ENCODE measurements around the gene FGL2.
"Not testable (repeated sequence)": the region's sequence is repeated elsewhere in the genome, so short reads cannot be mapped to it uniquely, and the experiment has no call there.

FGL2 gene

DNA sequence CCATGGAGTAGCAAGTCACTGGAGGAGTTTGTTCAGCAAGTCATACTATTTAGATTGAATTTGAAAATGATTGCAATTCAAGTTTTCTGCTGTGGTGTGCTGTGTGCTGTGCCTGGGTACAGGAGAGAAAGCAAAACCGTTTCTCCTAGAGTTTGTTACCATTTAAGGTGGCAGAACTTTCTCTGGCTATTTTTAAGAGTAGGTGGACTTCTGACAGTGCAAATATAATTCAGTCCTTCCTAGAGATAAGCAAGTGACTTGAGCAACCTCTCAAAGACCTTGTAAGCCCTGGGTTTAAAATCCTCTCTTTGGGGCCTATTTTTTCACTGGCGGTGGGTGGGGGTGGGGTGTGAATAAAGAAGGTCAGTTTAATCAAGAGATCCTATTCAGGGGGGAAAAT is 42.9 kb upstream of the FGL2 start:
- no peak for DNase-seq (ENCODE audit: low spot score)
- TF ChIP-seq, protein P1, sequence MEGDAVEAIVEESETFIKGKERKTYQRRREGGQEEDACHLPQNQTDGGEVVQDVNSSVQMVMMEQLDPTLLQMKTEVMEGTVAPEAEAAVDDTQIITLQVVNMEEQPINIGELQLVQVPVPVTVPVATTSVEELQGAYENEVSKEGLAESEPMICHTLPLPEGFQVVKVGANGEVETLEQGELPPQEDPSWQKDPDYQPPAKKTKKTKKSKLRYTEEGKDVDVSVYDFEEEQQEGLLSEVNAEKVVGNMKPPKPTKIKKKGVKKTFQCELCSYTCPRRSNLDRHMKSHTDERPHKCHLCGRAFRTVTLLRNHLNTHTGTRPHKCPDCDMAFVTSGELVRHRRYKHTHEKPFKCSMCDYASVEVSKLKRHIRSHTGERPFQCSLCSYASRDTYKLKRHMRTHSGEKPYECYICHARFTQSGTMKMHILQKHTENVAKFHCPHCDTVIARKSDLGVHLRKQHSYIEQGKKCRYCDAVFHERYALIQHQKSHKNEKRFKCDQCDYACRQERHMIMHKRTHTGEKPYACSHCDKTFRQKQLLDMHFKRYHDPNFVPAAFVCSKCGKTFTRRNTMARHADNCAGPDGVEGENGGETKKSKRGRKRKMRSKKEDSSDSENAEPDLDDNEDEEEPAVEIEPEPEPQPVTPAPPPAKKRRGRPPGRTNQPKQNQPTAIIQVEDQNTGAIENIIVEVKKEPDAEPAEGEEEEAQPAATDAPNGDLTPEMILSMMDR (IDR thresholded peaks at IDR 0.05; ENCODE audit: extremely low read depth, missing control alignments) = no peak

- TF ChIP-seq, protein P1 (IDR thresholded peaks at IDR 0.05; ENCODE audit: extremely low read depth, missing control alignments) = no peak
- DNase-seq (ENCODE audit: low spot score) = no peak
Observed at GRCh38 chr7:77242068-77242467, 42.4 kb upstream of the FGL2 start.

- no peak for DNase-seq (ENCODE audit: low spot score)
- TF ChIP-seq, protein P1 (IDR thresholded peaks at IDR 0.05; ENCODE audit: extremely low read depth, missing control alignments) = no peak
Observed at GRCh38 chr7:77239471-77239870, 39.9 kb upstream of the FGL2 start.

DNA sequence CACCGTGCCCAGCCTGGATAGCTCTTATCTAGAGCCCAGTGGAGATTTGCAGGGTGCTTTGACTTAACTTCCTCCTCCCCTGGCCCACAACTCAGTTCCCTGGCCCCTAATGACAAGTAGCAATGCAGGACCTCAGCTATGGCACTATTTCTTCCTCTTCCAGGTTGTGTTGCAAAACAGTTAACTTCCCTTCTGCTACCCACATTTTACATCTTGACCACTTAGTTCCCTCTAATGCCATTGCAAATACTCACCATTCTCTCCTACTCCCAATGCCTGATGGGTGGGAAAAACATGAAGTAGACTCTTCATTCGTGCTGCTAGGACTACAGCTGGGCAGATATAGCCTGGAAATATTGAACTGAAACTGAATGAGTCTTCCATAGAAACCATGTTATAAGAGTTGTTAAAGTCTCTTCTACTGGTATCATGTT is 39.1 kb upstream of the FGL2 start:
- no peak for DNase-seq (ENCODE audit: low spot score)
- TF ChIP-seq, protein P1 (IDR thresholded peaks at IDR 0.05; ENCODE audit: extremely low read depth, missing control alignments) = no peak

DNA sequence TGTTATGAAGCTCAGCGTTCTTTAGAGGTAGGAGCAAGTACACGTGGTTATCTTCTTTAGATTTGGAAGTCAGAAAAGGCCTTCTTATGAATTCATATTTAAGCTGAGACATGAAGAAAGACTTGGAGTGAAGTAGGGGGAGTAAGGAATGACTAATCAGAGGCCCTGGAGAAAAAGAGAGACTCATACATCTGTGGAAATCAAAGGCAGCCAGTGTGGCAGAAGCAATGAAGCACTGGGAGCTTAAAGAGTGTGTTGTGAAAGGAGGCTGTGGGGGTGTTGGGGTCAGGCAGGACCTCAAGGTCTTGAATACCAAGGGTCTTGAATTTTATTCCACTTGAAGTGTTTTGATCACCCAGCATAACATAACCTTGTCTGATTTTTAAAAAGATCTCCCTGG is 35.7 kb upstream of the FGL2 start:
- DNase-seq (ENCODE audit: low spot score) = no peak
- TF ChIP-seq, protein P1 (IDR thresholded peaks at IDR 0.05; ENCODE audit: extremely low read depth, missing control alignments) = no peak

DNA sequence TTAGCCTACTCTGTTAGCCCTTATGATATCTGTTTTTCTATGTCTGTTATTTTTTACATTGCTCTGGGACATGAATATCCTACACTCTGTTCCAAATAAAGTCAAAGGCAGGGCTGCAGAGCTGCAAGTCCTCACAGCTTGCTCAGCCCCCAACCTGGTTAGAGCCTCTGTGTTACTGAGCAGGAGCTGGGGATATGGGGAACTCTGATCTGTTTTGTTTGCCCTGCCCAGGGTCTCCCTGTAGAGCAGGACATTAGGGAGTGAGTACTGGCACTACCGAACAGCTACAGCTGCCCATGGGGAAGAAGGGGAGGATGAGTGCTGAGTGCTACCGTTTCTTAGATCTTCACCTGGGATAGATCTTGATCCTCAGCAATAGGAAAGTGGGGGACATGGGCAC is 32.8 kb upstream of the FGL2 start:
- TF ChIP-seq, protein P1 (IDR thresholded peaks at IDR 0.05; ENCODE audit: extremely low read depth, missing control alignments) = no peak
- DNase-seq (ENCODE audit: low spot score) = no peak

DNA sequence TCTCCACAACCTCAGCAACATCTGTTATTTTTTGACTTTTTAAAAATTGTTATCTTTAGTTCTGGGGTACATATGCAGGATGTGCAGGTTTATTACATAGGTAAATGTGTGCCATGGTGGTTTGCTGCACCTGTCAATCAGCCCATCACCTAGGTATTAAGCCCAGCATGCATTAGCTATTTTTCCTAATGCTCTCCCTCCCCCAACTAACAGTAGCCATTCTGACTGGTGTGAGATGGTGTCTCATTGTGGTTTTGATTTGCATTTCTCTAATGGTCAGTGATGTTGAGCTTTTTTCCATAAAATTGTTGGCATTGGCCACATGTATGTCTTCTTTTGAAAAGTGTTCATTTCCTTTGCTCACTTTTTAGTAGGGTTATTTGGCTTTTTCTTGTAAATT is 29.2 kb upstream of the FGL2 start:
- DNase-seq (ENCODE audit: low spot score) = not testable (repeated sequence)

- TF ChIP-seq, protein P1 (IDR thresholded peaks at IDR 0.05; ENCODE audit: extremely low read depth, missing control alignments) = no peak
- no peak for DNase-seq (ENCODE audit: low spot score)
Observed at GRCh38 chr7:77226357-77226839, 26.8 kb upstream of the FGL2 start.

All from GM20000 (cell line).